Measurements from ENCODE around the gene ENPEP.
"Not testable (repeated sequence)": the region's sequence is repeated elsewhere in the genome, so short reads cannot be mapped to it uniquely, and the experiment has no call there.

ENPEP gene

GRCh38 chr4:110516106-110516922, 40.4 kb downstream of the ENPEP start:
- peak; percentile 56 for DNase-seq (ENCODE audit: low read depth)

GRCh38 chr4:110518889-110519490, 43.0 kb downstream of the ENPEP start:
- no peak for DNase-seq (ENCODE audit: low read depth)

- no peak for DNase-seq (ENCODE audit: low read depth)
Measured at GRCh38 chr4:110520886-110521285, 44.9 kb downstream of the ENPEP start.

GRCh38 chr4:110526589-110526988, 50.6 kb downstream of the ENPEP start:
- DNase-seq (ENCODE audit: low read depth): no peak

- peak; percentile 5 for DNase-seq (ENCODE audit: low read depth)
Measured at GRCh38 chr4:110527156-110527555, 51.2 kb downstream of the ENPEP start.

GRCh38 chr4:110532901-110533589, 57.1 kb downstream of the ENPEP start:
- DNase-seq (ENCODE audit: low read depth): no peak

- no peak for DNase-seq (ENCODE audit: low read depth)
Measured at GRCh38 chr4:110533590-110533910, 57.6 kb downstream of the ENPEP start.

GRCh38 chr4:110533940-110534339, 58.0 kb downstream of the ENPEP start:
- DNase-seq (ENCODE audit: low read depth): no peak

- DNase-seq (ENCODE audit: low read depth): no peak
Measured at GRCh38 chr4:110540581-110540980, 64.6 kb downstream of the ENPEP start.

GRCh38 chr4:110540982-110541451, 65.1 kb downstream of the ENPEP start:
- DNase-seq (ENCODE audit: low read depth): no peak

- no peak for DNase-seq (ENCODE audit: low read depth)
Measured at GRCh38 chr4:110543577-110543976, 67.6 kb downstream of the ENPEP start.

GRCh38 chr4:110544594-110544993, 68.6 kb downstream of the ENPEP start:
- no peak for DNase-seq (ENCODE audit: low read depth)

GRCh38 chr4:110550260-110550659, 74.3 kb downstream of the ENPEP start:
- DNase-seq (ENCODE audit: low read depth): no peak

- no peak for DNase-seq (ENCODE audit: low read depth)
Measured at GRCh38 chr4:110553197-110553596, 77.2 kb downstream of the ENPEP start.

GRCh38 chr4:110567214-110567613, 91.3 kb downstream of the ENPEP start:
- DNase-seq (ENCODE audit: low read depth): no peak

- DNase-seq (ENCODE audit: low read depth): not testable (repeated sequence)
Measured at GRCh38 chr4:110576696-110577095, 100.7 kb downstream of the ENPEP start.

GRCh38 chr4:110586131-110586850, 110.3 kb downstream of the ENPEP start:
- no peak for DNase-seq (ENCODE audit: low read depth)

GRCh38 chr4:110587666-110588285, 111.8 kb downstream of the ENPEP start:
- DNase-seq (ENCODE audit: low read depth): no peak

- no peak for DNase-seq (ENCODE audit: low read depth)
Measured at GRCh38 chr4:110589297-110589696, 113.3 kb downstream of the ENPEP start.

- DNase-seq (ENCODE audit: low read depth): no peak
Measured at GRCh38 chr4:110595583-110595982, 119.6 kb downstream of the ENPEP start.

GRCh38 chr4:110596431-110596830, 120.5 kb downstream of the ENPEP start:
- no peak for DNase-seq (ENCODE audit: low read depth)

GRCh38 chr4:110597582-110597981, 121.6 kb downstream of the ENPEP start:
- DNase-seq (ENCODE audit: low read depth): no peak
